ENCODE data around the gene CSK.

Gene CSK

DNA sequence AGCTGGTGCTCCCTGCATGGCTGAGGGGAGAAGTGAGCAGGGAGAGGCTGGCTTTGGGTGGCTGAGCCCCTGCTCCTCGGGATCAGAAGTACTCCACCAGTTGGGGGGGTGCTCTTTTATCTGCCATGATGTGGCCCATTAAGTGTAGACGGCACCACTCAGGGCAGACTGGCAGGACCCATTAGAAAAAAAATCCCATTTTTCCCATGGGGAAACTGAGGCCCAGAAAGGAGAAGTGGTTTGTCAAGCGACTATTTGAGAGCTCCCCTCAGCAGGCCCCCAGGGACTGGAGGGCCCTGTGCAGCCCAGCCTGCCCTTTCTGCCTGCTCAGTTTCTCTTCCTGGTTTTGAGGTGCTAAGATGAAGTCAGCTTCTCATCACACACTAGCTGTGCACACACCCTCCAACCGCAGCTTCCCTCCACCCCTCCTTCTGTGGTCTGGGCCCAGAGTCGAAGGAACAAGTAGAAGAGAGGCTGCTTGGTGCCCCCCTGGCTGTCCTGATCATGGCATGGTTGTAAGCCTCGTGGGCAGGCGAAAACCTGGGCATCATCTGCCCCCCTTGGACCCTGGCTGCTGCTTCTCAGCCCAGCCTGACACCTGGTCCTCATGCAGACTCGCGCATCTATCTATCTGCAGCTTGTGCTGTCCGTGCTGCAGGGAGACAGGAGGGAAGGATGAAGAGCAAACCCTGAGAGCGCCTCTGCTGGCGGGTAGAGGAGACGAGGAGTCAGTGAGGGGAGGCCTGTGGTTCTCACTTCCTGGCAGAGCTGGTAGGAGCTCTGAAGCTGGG lies 5.6 kb downstream of the CSK start:
- DNase-seq (ENCODE audit: low spot score), result peak; percentile 47

DNA sequence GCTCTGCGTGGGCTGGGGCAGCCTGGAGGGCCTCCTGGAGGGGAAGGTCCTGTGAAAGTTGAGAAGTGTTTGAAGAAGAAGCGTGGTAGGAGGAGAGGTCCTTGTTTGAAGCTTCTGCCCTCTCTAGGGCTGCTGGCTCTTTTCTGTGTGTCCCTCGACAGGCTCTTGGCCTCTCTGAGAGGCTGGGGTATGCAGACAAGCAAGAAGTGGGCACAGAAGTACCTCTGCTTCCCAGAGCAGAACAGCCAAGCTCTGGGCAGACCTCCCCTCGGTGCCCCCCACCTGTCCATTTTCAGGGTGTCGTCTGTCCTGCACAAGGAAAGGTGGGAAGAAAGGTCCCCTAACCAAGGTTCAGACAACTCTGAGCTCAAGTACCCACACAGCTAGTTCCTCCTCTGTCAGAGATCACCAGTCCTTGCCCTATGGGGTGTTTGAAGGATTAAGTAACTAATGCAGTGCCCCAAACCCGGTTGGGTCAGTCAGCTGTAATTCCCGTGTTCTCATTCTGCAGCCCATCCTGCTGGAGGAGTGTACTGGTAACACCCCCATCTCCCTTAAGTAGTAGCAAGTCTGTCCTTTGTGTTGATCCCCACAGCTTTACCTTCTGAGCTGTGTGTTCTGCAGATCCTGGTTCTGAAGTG lies 6.3 kb downstream of the CSK start:
- no peak for DNase-seq (ENCODE audit: low spot score)

DNA sequence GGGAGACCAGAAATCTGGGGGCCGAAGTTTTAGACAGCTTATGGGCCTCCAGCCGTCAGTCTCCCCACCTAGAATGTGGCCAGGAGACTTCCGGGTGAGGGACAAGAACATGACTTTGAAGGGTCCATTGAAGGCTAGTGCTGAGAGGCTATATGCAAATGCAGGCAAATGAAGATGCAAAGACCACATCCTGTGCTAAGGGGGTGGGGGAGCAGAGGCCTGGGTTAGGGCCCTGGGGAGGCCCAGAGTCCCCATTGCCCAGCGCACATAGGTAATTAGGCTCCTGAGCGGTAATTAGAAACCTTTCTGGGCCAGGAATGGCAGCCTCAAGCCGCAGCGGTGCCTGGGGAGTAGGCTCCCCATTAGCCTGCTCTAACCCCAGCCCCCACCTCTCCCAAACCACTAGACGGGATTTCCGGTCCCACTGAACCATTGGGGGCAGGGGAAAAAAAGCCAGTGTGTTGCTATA lies 6.8 kb downstream of the CSK start:
- no peak for DNase-seq (ENCODE audit: low spot score)

DNA sequence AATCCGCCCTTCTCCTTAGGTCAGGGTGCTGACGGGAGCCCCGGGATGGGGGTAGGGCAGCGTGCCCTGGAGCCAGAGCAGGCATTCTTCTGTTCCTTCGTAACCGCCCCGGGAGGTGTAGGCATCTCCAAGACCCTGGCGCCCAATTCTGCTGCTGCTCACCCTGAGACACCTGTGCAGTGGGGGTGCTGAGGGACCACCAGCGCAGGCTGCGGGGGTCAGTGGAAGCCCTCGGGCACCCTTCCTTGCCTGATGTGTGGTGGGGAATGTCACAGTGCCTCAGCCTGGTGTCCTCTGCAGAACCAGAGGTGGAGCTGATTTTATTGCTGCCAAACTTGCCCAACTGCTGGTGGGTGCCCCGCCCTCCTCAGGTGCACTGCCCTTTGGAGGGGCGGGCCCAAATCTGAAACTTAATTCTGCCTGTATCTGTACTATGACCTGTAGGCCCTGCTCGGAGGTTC lies 7.3 kb downstream of the CSK start:
- DNase-seq (ENCODE audit: low spot score), result no peak

DNA sequence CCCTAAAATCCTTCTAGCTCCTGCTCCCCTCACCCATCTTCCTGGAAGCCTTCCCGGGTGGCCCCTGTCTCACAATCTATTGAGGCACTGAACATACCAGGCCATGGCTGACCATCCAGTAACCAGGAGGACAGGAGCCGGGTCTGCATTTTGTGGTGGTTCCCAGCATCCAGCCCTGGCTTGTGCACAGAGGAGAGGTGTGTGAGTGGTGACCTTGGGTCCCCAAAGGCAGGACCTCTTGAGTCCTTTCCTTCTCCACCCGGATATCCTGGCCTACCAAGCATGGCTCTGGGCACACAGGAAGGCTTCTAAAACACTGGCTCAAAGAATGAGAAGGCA lies 7.8 kb downstream of the CSK start:
- DNase-seq (ENCODE audit: low spot score), result no peak

DNA sequence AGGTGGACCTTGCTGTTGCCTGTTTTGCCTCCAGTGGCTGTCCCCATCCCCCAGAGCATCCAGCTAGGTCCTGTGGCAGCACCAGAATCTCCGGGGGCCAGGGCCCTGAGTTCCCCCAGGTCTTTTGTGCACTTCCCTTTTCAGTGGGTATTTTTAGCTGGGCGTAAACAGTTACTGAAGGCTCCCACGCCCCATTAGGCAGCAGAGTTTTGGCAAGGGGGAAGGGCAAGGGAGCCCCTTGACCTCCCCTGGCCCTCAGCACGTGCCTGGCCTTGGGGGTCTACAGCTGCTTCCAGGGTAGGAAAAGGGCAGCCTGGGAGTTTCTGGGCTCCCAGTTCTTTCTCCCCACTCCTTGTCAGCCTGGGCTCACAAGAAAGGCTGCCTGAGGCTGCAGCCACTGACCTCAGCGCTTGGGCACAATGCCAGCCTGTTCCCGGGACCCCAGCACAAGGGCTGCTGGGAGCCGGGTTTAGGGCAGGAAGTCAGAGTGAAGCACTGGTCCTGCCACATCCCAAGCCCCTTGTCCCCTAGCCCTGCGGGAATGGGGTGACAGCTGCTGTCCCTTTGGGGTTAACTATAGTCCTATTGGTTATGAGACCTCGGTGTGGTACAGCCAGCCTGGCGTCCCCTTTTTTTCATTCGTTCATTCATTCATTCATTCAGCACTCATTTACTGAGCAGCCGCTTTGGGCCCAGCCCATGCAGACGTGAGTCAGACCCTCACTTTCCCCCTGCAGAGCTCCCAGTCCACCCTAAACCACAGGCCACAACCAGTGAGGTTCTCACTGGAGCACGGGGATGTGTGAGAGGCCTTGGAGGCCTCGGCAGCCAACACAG lies 8.4 kb downstream of the CSK start:
- DNase-seq (ENCODE audit: low spot score), result peak; percentile 64

DNA sequence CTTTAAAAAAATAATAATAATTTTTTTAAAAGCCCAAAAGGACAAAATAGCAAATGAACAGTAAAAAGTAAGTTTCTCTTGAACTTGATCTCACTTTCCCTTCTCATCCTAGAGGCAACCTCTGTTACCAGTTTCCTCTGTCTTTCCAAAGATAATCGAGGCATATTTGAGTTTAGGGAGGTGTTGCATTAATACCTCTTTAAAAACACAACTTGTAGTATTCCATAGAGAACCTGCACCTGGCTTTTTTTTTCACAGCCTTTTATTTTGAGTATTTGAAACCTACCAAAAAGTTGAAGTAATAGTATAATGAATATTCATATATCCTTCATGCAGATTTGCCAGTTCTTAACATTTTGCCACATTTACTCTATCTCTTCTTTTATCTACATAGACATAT lies 9.1 kb downstream of the CSK start:
- no peak for DNase-seq (ENCODE audit: low spot score)

DNA sequence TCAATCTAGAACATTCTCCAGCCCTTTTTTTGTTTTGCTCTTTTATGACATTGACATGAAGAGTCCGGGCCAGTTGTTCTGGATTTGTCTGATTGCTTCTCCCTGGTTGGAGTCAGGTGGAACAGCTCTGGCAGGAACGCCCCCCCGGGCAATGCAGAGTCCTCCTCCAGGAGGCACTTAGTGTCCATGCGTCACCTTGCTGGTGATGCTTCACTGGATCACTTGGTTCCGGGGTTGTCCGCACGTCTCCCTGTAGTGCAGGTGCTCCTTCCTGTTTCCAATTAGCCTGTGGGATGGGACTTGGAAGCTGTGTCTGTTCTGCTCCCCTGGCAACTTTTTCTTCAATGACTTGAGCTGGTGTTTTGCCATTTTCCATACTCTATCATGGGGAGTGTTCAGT lies 9.8 kb downstream of the CSK start:
- DNase-seq (ENCODE audit: low spot score), result no peak

DNA sequence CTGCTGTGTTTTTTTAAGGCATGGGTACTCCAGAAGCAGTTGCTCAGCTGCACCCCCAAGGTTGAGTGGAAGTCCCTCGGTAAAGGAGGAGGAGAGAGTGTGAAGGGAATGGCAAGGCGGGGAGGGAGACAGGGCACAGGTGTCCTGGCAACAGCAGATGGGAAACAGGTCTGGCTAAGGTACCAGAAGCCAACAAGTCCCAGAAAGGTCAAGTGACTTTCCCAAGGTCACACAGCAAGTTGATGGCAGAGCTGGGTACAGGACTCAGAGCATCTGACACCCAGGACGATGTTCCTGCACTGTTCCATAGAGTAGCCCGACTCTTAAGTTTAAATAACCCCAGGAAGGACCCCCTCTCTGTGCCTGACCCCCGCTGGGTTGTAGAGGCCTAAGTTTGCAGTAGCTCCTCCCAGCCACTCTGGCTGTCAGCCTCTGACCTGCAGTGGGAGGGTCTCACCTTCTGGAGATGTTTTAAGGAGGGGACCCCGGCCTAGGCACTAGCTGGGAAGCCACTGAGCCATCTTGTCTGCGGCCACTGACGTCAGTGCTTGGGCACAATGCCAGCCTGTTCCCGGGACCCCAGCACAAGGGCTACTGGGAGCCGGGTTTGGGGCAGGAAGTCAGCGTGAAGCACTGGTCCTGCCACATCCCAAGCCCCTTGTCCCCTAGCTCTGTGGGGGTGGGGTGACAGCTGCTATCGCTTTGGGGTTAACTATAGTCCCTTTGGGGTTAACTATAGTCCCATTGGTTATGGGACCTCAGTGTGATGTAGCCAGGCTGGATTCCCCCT lies 10.5 kb downstream of the CSK start:
- DNase-seq (ENCODE audit: low spot score), result no peak

DNA sequence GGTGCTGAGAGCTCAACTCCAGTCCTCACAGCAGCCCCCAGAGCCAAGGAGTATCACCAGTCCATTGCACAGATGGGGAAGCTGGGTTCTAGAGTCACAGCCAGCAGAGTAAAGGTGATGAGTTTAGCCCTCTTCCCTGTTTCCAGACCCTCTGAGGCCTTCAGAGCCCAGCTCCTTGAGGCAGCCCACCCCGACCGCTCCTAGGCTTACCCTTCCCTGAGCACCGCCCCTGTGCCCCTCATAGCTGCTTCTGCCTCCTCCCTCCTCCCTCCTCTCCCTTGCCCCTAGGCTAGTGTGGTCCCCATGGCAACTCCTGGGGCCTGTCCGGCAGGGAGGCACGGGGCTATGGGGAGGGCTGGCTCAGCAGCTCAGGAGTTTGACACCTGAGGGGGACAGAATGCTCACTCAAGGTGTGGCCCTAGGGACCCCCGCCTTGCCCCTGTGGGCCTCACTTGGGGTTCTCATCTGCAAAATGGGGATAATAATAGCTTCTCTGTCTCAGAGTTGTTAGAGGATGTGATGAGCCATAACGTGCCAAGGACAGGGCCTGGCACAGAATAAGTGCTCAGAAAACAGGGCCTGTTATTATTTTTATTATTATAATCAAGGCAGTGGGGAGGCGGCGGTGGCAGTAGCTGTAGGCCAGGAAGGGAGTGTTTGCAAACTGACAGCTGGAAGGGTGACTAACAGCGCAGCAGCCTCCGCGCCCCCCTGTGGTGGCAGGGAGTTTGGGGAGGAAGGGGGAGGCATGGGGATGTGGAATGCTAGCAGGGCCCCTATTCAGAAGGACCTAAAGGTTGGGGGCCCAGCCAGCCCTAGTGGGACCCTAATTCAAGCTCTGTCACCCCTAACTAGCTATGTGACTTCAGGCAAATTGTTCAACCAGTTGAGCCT lies 11.5 kb downstream of the CSK start:
- DNase-seq (ENCODE audit: low spot score), result no peak

DNA sequence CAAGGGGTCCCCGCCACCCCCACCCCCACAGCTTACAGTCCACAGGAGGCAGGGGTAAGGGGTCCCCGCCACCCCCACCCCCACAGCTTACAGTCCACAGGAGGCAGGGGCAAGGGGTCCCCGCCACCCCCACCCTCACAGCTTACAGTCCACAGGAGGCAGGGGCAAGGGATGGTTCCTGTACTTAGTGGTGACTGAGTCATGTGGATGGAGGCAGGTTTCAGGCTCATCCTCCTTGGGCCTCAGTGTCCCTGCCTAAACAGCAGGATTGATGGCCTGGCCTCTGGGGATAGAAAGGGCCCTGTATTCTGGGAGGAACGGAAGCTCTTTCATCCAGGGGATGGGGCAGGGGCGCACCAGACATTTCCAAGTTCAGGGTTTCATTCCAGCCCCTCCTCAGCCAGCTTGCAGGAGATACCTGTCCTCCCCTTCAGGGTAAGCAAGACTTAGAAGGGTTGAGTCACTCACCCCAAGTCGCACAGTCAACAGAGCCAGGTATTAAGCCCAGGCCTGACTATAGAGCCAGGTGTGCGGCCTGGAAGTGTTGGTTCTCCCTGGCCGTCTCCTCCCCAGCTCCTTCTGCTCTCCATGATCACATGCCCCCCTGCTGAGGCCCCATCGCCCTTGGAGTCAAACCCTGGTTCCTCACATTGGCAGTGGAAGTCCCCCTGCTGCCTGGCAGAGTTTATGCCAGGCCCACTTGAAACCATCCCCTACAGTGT lies 12.5 kb downstream of the CSK start:
- DNase-seq (ENCODE audit: low spot score), result no peak

DNA sequence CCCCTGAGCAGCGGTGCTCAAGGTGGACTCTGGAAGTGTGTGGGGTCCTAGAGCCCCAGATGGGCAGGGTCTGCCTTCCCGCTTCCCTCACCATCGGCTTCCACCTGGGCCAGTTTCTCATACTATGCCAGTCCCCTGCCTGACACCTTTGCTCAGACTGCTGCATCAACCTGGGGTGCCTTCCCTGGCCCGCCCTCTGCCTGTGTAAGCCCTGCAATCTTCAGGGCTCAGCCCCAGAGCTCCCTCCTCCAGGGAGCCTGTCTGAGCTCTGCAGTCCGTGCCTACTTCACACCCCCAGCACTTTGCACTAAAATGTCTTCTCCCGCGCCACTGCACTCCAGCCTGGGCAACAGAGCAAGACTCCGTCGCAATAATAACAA lies 13.1 kb downstream of the CSK start:
- no peak for DNase-seq (ENCODE audit: low spot score)

DNA sequence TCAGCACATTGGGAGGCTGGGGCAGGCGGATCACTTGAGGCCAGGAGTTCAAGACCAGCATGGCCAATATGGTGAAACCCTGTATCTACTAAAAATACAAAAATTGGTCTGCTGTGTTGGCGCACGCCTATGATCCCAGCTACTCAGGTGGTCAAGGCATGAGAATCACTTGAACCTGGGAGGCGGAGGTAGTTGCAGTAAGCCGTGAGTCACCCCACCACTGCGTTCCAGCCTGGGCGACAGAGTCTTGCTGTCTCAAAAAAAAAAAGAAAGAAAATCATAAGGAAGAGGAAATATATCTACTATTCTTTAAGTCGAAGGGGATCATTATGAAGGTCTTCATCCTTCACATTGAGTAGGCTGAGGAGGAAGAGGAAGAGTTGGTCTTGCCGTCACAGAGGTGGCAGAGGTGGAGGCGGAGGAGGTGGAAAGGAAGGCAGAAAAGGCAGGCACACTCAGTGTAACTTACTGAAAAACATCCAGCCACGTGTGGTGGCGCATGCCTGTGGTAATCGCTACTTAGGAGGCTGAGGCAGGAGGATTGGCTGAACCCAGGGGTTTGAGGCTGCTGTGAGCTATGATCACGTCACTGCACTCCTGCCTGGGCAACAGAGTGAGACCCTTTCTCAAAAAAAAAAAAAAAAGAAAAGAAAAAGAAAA lies 14.2 kb downstream of the CSK start:
- DNase-seq (ENCODE audit: low spot score), result no peak

DNA sequence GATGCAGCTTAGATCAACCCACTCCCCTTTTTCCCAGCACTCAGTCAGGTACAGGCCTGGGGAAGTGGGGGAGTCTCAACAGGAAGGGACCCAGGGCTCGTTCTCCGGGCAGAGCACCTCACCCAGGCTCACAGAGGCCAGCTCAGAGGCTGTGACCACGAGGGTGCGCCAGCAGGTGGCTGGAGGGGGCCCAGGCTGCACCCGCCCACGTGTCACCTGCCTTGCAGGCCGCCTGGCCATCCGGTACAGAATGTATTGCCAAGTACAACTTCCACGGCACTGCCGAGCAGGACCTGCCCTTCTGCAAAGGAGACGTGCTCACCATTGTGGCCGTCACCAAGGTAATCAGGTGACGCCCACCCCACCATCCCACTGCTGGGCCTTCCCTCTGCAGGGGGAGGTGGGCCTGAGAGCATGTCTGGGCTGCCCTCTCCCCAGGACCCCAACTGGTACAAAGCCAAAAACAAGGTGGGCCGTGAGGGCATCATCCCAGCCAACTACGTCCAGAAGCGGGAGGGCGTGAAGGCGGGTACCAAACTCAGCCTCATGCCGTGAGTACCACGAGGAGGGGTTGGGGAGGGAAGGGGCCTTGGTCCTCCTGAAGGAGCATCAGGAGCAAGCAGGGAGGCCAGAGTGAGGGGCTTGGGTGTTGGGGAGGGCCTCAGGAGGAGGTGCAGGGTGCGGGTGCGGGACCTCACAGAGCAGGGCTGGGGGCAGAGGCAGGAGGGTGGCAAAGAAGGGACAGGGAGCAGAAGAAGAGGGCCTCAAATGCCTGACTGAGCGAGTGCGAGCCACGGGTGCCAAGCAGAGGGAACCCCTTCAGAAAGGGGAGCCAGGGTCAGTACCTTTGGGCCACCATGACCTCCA lies 16.7 kb downstream of the CSK start:
- DNase-seq (ENCODE audit: low spot score), result no peak

DNA sequence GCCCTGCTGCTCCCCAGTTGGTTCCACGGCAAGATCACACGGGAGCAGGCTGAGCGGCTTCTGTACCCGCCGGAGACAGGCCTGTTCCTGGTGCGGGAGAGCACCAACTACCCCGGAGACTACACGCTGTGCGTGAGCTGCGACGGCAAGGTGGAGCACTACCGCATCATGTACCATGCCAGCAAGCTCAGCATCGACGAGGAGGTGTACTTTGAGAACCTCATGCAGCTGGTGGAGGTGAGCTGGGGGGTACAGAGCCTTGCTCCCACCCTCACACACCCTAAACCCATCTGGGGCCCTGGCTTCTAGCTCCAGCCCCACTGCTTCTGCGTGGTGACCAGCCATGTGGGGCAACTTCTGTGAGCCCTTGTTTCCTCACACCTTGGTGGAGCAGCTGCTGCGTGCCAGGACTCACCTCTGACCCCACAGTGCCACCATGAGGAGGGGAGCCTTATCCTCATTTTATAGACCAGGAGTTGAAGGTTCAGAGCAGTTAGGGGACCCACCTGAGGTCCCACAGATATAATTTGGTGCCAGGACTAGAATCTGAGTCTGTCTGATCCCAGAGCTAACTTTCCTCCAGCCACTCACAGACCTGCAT lies 17.5 kb downstream of the CSK start:
- DNase-seq (ENCODE audit: low spot score), result no peak

DNA sequence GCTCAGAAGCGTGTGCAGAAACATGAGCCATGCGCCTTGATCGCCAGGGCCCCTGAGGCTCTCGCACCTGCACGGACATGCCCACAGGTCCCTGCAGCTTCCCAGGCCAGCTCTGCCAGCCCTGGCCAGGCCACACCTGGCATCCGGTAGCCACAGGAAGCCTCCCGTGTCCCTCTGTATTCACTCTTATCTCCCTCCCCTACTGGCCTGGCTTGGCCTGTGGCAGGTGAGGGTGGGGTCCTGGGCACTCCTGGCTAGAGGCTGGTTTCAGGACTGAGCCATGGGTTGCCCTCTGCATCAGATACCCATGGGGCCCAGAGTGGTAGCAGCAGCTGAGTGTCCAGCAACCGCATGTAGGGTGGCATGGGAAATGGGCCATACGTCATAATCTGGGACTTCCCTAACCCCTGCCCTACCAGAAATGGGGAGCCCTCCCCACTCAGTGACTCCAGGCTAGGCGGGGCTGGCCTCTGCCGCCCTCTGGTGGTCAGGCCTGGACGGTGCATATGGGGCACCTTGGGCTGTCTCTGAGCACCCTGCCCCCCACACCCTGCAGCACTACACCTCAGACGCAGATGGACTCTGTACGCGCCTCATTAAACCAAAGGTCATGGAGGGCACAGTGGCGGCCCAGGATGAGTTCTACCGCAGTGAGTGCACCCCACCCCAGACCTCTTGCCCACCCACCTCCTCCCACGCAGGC lies 18.1 kb downstream of the CSK start:
- DNase-seq (ENCODE audit: low spot score), result peak; percentile 59

DNA sequence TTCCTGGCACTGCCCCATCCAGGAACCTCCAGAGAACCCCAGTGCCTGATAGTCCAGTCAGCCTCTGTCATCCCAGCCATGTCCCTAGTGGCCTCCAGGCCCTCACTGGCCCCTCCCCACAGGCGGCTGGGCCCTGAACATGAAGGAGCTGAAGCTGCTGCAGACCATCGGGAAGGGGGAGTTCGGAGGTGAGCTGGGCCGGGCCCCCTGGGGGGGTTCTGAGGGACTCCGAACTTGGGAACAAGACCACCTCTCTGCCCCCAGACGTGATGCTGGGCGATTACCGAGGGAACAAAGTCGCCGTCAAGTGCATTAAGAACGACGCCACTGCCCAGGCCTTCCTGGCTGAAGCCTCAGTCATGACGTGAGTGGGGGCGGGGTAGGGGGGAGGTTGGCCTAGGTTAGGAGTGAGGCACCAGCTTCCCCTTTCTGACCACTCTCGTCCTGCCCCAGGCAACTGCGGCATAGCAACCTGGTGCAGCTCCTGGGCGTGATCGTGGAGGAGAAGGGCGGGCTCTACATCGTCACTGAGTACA lies 18.7 kb downstream of the CSK start:
- DNase-seq (ENCODE audit: low spot score), result no peak
